Kidney (tissue), 14 donors: ENCODE results near the gene PDE4D. TPM values are rescaled to one million over a fixed set of nuclear protein-coding genes. Genes with fewer than 3 reads are reported as not detected.

Experiments used
- DNase-seq, 5 donors: peaks; one replicate each; pipeline ENCODE4 v3.0.0-alpha.2; 2013 to 2020
- FAIRE-seq: peaks from 2 replicates; lab custom pipeline; 2012; peaks lifted over from hg19 to GRCh38; lab: Jason Lieb, UNC
- H3K27ac ChIP-seq, 2 donors: one replicate each; pipeline ENCODE4 v1.7.0; 2013; ENCODE audit warnings: low read depth in 2 of 2, low read length in 2 of 2, inconsistent platforms in 1 of 2
- H3K27me3 ChIP-seq: one replicate; pipeline ENCODE4 v1.7.1; 2013; ENCODE audit warnings: low read length, inconsistent platforms; ENCODE audit not compliant: control insufficient read depth, insufficient read depth
- H3K36me3 ChIP-seq, 3 donors: one replicate each; pipeline versions ENCODE4 v1.7.0 to v1.7.1; 2013; ENCODE audit warnings: low read length in 3 of 3, control low read depth in 1 of 3, inconsistent platforms in 1 of 3; ENCODE audit not compliant: insufficient read depth in 3 of 3, control insufficient read depth in 2 of 3
- H3K4me1 ChIP-seq, 3 donors: one replicate each; pipeline versions ENCODE4 v1.7.0 to v1.7.1; 2013; ENCODE audit warnings: low read length in 3 of 3, inconsistent platforms in 1 of 3, low read depth in 1 of 3; ENCODE audit not compliant: control insufficient read depth in 2 of 3, insufficient read depth in 2 of 3
- H3K4me3 ChIP-seq, 3 donors: one replicate each; pipeline versions ENCODE4 v1.7.0 to v1.8.1; 2013; ENCODE audit warnings: low read length in 3 of 3, control low read depth in 1 of 3, inconsistent platforms in 1 of 3
- H3K9ac ChIP-seq, 3 donors: one replicate each; pipeline versions ENCODE4 v1.7.0 to v1.7.1; 2013; ENCODE audit warnings: low read length in 3 of 3, control low read depth in 1 of 3, inconsistent platforms in 1 of 3
- H3K9me3 ChIP-seq, 3 donors: one replicate each; pipeline versions ENCODE4 v1.7.0 to v1.7.1; 2013; ENCODE audit warnings: low read length in 3 of 3, control low read depth in 1 of 3, inconsistent platforms in 1 of 3; ENCODE audit not compliant: control insufficient read depth in 2 of 3, insufficient read depth in 1 of 3
- intact Hi-C: fragments of 100-400 bp; cut with DNase I; formaldehyde crosslinking; loops from one replicate; pipeline ENCODE4 v1.11.1; 2022
- polyA plus RNA-seq: library from polyadenylated mRNA; stranded (reverse); fragments of 350-450 nt; fragmentation: Illumina TruSeq; extraction: RNeasy Lipid Tissue Mini Kit (QIAGEN cat#74804); gene quantifications from one replicate; pipeline ENCODE4 v1.2.3, GENCODE V29; 2014; ENCODE audit warnings: low read depth, low replicate concordance; ENCODE audit not compliant: insufficient read depth
- total RNA-seq: library from RNA; stranded (reverse); fragmentation: NEBNext Ultra II Directional; extraction: Animal tissue kit (Norgen Biotek cat#: 25700); gene quantifications from one replicate; pipeline ENCODE4 v1.2.1, GENCODE V29; 2021
- TF ChIP-seq, protein P1 (sequence below): IDR thresholded peaks from 3 replicates; pipeline ENCODE4 v1.5.1; 2012; ENCODE audit warnings: mild to moderate bottlenecking, moderate library complexity, borderline replicate concordance; ENCODE audit not compliant: insufficient read depth; ENCODE audit errors: extremely low read depth
- donor health status: control.
- donor health status: control.
- donor health status: control.
- donor health status: control.
- donor health status: control.
- donor health status: DM: yes; HTN: yes; CAD: no.
- donor health status: Normal renal cell carcinoma (clear cell type).

PDE4D gene
- total and polyA plus RNA-seq, 2 donors from 2014 or later: 9.2 to 78.9 TPM

GRCh38 chr5:59586841-59587240 is 306.7 kb downstream of the PDE4D start:
- peak overlapping the region; percentile 33 to 73 (median 53) for H3K4me3 ChIP-seq
- H3K27me3 ChIP-seq: no peaks in the 10 kb centered on the region
- H3K9me3 ChIP-seq: no peaks in the 10 kb centered on the region
- intact Hi-C loops: no loop called here
- H3K4me1 ChIP-seq: peaks cover 0 to 7% (median 0%) of the 10 kb centered on the region in 3 donors
- no peak for DNase-seq
- no peaks in the 10 kb centered on the region for H3K36me3 ChIP-seq
- H3K27ac ChIP-seq: peak overlapping the region in 1 of 2 donors; percentile 36
- H3K9ac ChIP-seq: peak overlapping the region in 2 of 3 donors; percentile 29 to 55
- FAIRE-seq: no peak
- TF ChIP-seq, protein P1, sequence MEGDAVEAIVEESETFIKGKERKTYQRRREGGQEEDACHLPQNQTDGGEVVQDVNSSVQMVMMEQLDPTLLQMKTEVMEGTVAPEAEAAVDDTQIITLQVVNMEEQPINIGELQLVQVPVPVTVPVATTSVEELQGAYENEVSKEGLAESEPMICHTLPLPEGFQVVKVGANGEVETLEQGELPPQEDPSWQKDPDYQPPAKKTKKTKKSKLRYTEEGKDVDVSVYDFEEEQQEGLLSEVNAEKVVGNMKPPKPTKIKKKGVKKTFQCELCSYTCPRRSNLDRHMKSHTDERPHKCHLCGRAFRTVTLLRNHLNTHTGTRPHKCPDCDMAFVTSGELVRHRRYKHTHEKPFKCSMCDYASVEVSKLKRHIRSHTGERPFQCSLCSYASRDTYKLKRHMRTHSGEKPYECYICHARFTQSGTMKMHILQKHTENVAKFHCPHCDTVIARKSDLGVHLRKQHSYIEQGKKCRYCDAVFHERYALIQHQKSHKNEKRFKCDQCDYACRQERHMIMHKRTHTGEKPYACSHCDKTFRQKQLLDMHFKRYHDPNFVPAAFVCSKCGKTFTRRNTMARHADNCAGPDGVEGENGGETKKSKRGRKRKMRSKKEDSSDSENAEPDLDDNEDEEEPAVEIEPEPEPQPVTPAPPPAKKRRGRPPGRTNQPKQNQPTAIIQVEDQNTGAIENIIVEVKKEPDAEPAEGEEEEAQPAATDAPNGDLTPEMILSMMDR: no peak

GRCh38 chr5:59584858-59585846 is 308.4 kb downstream of the PDE4D start:
- H3K9ac ChIP-seq: peak overlapping the region in 2 of 3 donors; percentile 26 to 55
- no peaks in the 10 kb centered on the region for H3K36me3 ChIP-seq
- H3K27ac ChIP-seq: peak overlapping the region; percentile 59 to 63
- TF ChIP-seq, protein P1: no peak
- no peaks in the 10 kb centered on the region for H3K9me3 ChIP-seq
- peak overlapping the region; percentile 42 to 73 (median 53) for H3K4me3 ChIP-seq
- DNase-seq: no peak
- no peaks in the 10 kb centered on the region for H3K27me3 ChIP-seq
- intact Hi-C loops: no loop called here
- H3K4me1 ChIP-seq: peaks cover 0 to 7% (median under 1%) of the 10 kb centered on the region in 3 donors
- FAIRE-seq: no peak

DNA sequence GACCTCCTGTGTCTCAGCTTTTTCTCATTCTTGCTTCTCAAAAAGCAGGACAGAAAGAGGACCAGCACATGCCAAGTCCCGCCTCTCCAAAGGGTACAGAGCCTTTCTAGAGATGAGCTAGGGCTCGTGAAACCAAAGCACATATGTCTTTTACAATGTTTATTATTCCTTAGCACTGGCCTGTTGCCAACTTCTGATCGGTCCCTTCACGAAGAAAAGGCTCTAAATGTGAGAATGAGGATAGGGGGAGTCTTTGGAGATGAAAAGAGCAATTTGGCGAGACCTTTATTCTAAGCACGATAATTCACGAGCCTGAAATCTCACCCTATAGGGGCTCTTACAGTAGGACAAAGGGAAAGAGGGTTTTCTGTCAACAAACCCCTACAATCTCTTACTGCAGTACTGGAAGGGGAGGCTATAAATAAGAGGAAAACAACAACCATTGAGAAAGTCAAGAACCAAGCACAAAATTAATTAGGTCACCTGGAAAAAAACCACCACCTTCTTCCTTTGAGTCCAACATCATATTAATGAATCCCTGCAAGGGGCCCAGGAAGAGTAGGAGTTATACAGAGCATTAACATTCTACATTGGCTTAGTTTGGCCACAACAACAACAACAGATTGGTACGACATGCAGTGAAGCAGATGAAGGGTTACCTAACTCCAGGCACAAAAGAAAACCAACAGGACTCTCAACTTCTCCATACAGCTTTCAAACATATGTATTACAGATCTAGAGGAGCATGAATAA is 309.5 kb downstream of the PDE4D start:
- H3K9ac ChIP-seq: peak overlapping the region in 1 of 3 donors; percentile 55
- no peaks in the 10 kb centered on the region for H3K36me3 ChIP-seq
- no peak for FAIRE-seq
- peak in 1 of 5 donors; percentile 49 for DNase-seq
- H3K4me1 ChIP-seq: peaks cover 0 to 7% (median 6%) of the 10 kb centered on the region in 3 donors
- H3K27me3 ChIP-seq: no peaks in the 10 kb centered on the region
- peak overlapping the region; percentile 34 to 73 (median 53) for H3K4me3 ChIP-seq
- intact Hi-C loops: no loop called here
- H3K9me3 ChIP-seq: no peaks in the 10 kb centered on the region
- peak overlapping the region; percentile 55 to 63 for H3K27ac ChIP-seq
- TF ChIP-seq, protein P1: no peak
